GM21786 (cell line): Measurements from ENCODE around the gene UBE3B.

Experiments
- ATAC-seq: cut with Tn5 transposase; IDR thresholded peaks from one replicate; pipeline ENCODE4 v1.9.1; 2021; ENCODE audit not compliant: unreplicated experiment

UBE3B gene

GRCh38 chr12:109448707-109449390 lies 28.6 kb upstream of the UBE3B start:
- ATAC-seq: no peak

- ATAC-seq: no peak
These were observed 27.4 kb upstream of the UBE3B start for GRCh38 chr12:109449845-109450532.

- ATAC-seq: no peak
These were observed 26.5 kb upstream of the UBE3B start for GRCh38 chr12:109450980-109451379.

- ATAC-seq: no peak
These were observed 26.0 kb upstream of the UBE3B start for GRCh38 chr12:109451400-109451799.

- no peak for ATAC-seq
These were observed 24.9 kb upstream of the UBE3B start for GRCh38 chr12:109452489-109452888.

GRCh38 chr12:109455706-109456105 lies 21.7 kb upstream of the UBE3B start:
- ATAC-seq: no peak

GRCh38 chr12:109458086-109458485 lies 19.3 kb upstream of the UBE3B start:
- ATAC-seq: no peak

- no peak for ATAC-seq
These were observed 18.6 kb upstream of the UBE3B start for GRCh38 chr12:109458771-109459208.

GRCh38 chr12:109459247-109459646 lies 18.2 kb upstream of the UBE3B start:
- no peak for ATAC-seq

GRCh38 chr12:109460538-109460937 lies 16.9 kb upstream of the UBE3B start:
- ATAC-seq: no peak

GRCh38 chr12:109461049-109461845 lies 16.2 kb upstream of the UBE3B start:
- ATAC-seq: no peak

GRCh38 chr12:109461846-109462756 lies 15.3 kb upstream of the UBE3B start:
- no peak for ATAC-seq

GRCh38 chr12:109462868-109463692 lies 14.4 kb upstream of the UBE3B start:
- no peak for ATAC-seq

GRCh38 chr12:109463756-109464155 lies 13.7 kb upstream of the UBE3B start:
- no peak for ATAC-seq

- ATAC-seq: no peak
These were observed 12.6 kb upstream of the UBE3B start for GRCh38 chr12:109464642-109465351.

GRCh38 chr12:109466305-109466704 lies 11.1 kb upstream of the UBE3B start:
- no peak for ATAC-seq

- no peak for ATAC-seq
These were observed 10.6 kb upstream of the UBE3B start for GRCh38 chr12:109466821-109467220.

- no peak for ATAC-seq
These were observed 9.3 kb upstream of the UBE3B start for GRCh38 chr12:109467978-109468676.

- no peak for ATAC-seq
These were observed 7.9 kb upstream of the UBE3B start for GRCh38 chr12:109469517-109469916.
